T-helper 17 cell (primary cell): ENCODE measurements around the gene GRID1. TPM values are rescaled to one million over a fixed set of nuclear protein-coding genes. Genes with fewer than 3 reads are reported as not detected.
"Not testable (repeated sequence)": the region's sequence is repeated elsewhere in the genome, so short reads cannot be mapped to it uniquely, and the experiment has no call there.

Source experiments
- ATAC-seq: fragments of 150-1000 bp; cut with Tn5 transposase; 2 replicates; pipeline ENCODE4 v1.10.0; 2021; ENCODE audit warnings: mild to moderate bottlenecking, moderate library complexity
- DNase-seq, 3 donors: peaks; one replicate each; pipeline versions ENCODE4 v3.0.0 to v3.0.0-alpha.2; 2020 to 2021
- H3K9me3 ChIP-seq: one replicate; pipeline ENCODE4 v1.7.0; 2013; ENCODE audit warnings: low read length, mild to moderate bottlenecking; ENCODE audit not compliant: control insufficient read depth, poor library complexity, severe bottlenecking
- H3K27ac Mint-ChIP-seq: one replicate; pipeline ENCODE4 v1.8.0; 2022; ENCODE audit warnings: mild to moderate bottlenecking, moderate library complexity, mixed read lengths
- H3K27me3 Mint-ChIP-seq: one replicate; pipeline ENCODE4 v1.8.0; 2022; ENCODE audit warnings: mixed read lengths
- H3K36me3 Mint-ChIP-seq: one replicate; pipeline ENCODE4 v1.8.0; 2022; ENCODE audit warnings: low read depth, mixed read lengths
- H3K4me1 Mint-ChIP-seq: one replicate; pipeline ENCODE4 v1.8.0; 2022; ENCODE audit warnings: mild to moderate bottlenecking, mixed read lengths
- H3K4me3 Mint-ChIP-seq: one replicate; pipeline ENCODE4 v1.8.0; 2022; ENCODE audit warnings: mild to moderate bottlenecking, moderate library complexity, mixed read lengths
- total RNA-seq, 4 donors: library from RNA in 2 of 4; stranded (reverse) in 2 of 4; gene quantifications; one replicate each; pipeline ENCODE4 v1.2.3 and lab custom pipeline; 2022 to 2026

Gene GRID1
- total RNA-seq, 2 donors from 2014 or later = not detected

GRCh38 chr10:86078639-86079035 is 288.0 kb downstream of the GRID1 start:
- Mint-ChIP-seq H3K27ac (no peak overlapping the region), H3K27me3 (peaks cover 47% of the 10 kb centered on the region), H3K36me3 (no peaks in the 10 kb centered on the region), H3K4me1 (no peaks in the 10 kb centered on the region), H3K4me3 (no peak overlapping the region)
- ATAC-seq (no peak), DNase-seq (no peak)
- H3K9me3 ChIP-seq = no peaks in the 10 kb centered on the region

GRCh38 chr10:86077871-86078638 is 288.5 kb downstream of the GRID1 start:
- H3K27me3 Mint-ChIP-seq = peaks cover 41% of the 10 kb centered on the region
- H3K4me1 Mint-ChIP-seq = no peaks in the 10 kb centered on the region
- no peak for DNase-seq
- ATAC-seq = no peak
- no peaks in the 10 kb centered on the region for H3K36me3 Mint-ChIP-seq
- H3K4me3 Mint-ChIP-seq = no peak overlapping the region
- no peaks in the 10 kb centered on the region for H3K9me3 ChIP-seq
- H3K27ac Mint-ChIP-seq = no peak overlapping the region

GRCh38 chr10:86077271-86077670 is 289.3 kb downstream of the GRID1 start:
- Mint-ChIP-seq H3K4me1 (no peaks in the 10 kb centered on the region), H3K36me3 (no peaks in the 10 kb centered on the region), H3K27me3 (peaks cover 36% of the 10 kb centered on the region), H3K4me3 (no peak overlapping the region), H3K27ac (no peak overlapping the region)
- ATAC-seq (no peak), DNase-seq (no peak)
- H3K9me3 ChIP-seq = no peaks in the 10 kb centered on the region

- not testable (repeated sequence) for H3K4me1 Mint-ChIP-seq, H3K4me3 Mint-ChIP-seq, DNase-seq, H3K9me3 ChIP-seq, H3K27ac Mint-ChIP-seq, ATAC-seq, H3K36me3 Mint-ChIP-seq
- peaks cover 36% of the 10 kb centered on the region for H3K27me3 Mint-ChIP-seq
Observed at GRCh38 chr10:86076497-86076896, 290.1 kb downstream of the GRID1 start.

GRCh38 chr10:86075512-86075911 is 291.1 kb downstream of the GRID1 start:
- H3K4me1 Mint-ChIP-seq = no peaks in the 10 kb centered on the region
- no peaks in the 10 kb centered on the region for H3K36me3 Mint-ChIP-seq
- no peak overlapping the region for H3K4me3 Mint-ChIP-seq
- H3K27ac Mint-ChIP-seq = no peak overlapping the region
- H3K27me3 Mint-ChIP-seq = peaks cover 33% of the 10 kb centered on the region
- ATAC-seq (no peak), DNase-seq (no peak)
- H3K9me3 ChIP-seq = no peaks in the 10 kb centered on the region

- no peak for ATAC-seq
- Mint-ChIP-seq H3K27ac (no peak overlapping the region), H3K36me3 (no peaks in the 10 kb centered on the region), H3K4me1 (no peaks in the 10 kb centered on the region), H3K27me3 (peaks cover 26% of the 10 kb centered on the region), H3K4me3 (no peak overlapping the region)
- no peaks in the 10 kb centered on the region for H3K9me3 ChIP-seq
- DNase-seq = no peak
Observed at GRCh38 chr10:86074294-86074693, 292.3 kb downstream of the GRID1 start.

- no peaks in the 10 kb centered on the region for H3K9me3 ChIP-seq
- H3K4me3 Mint-ChIP-seq = no peak overlapping the region
- ATAC-seq (no peak), DNase-seq (no peak)
- H3K36me3 Mint-ChIP-seq = no peaks in the 10 kb centered on the region
- no peaks in the 10 kb centered on the region for H3K4me1 Mint-ChIP-seq
- H3K27ac Mint-ChIP-seq = no peak overlapping the region
- peaks cover 21% of the 10 kb centered on the region for H3K27me3 Mint-ChIP-seq
Observed at GRCh38 chr10:86073199-86073977, 293.2 kb downstream of the GRID1 start.

GRCh38 chr10:86072413-86072812 is 294.2 kb downstream of the GRID1 start:
- DNase-seq (no peak), ATAC-seq (no peak)
- H3K27me3 Mint-ChIP-seq = peaks cover 21% of the 10 kb centered on the region
- no peaks in the 10 kb centered on the region for H3K9me3 ChIP-seq
- H3K4me1 Mint-ChIP-seq = no peaks in the 10 kb centered on the region
- H3K27ac Mint-ChIP-seq = no peak overlapping the region
- no peak overlapping the region for H3K4me3 Mint-ChIP-seq
- no peaks in the 10 kb centered on the region for H3K36me3 Mint-ChIP-seq

- no peak overlapping the region for H3K4me3 Mint-ChIP-seq
- no peaks in the 10 kb centered on the region for H3K9me3 ChIP-seq
- H3K36me3 Mint-ChIP-seq = no peaks in the 10 kb centered on the region
- H3K27me3 Mint-ChIP-seq = peaks cover 17% of the 10 kb centered on the region
- ATAC-seq (no peak), DNase-seq (no peak)
- no peaks in the 10 kb centered on the region for H3K4me1 Mint-ChIP-seq
- no peak overlapping the region for H3K27ac Mint-ChIP-seq
Observed at GRCh38 chr10:86071758-86072157, 294.8 kb downstream of the GRID1 start.

- H3K9me3 ChIP-seq = no peaks in the 10 kb centered on the region
- DNase-seq = no peak
- Mint-ChIP-seq H3K4me3 (no peak overlapping the region), H3K27me3 (peaks cover 21% of the 10 kb centered on the region), H3K4me1 (no peaks in the 10 kb centered on the region), H3K36me3 (no peaks in the 10 kb centered on the region), H3K27ac (no peak overlapping the region)
- ATAC-seq = no peak
Observed at GRCh38 chr10:86071145-86071544, 295.4 kb downstream of the GRID1 start.

GRCh38 chr10:86070278-86070677 is 296.3 kb downstream of the GRID1 start:
- no peak for ATAC-seq
- H3K4me1 Mint-ChIP-seq = no peaks in the 10 kb centered on the region
- peaks cover 24% of the 10 kb centered on the region for H3K27me3 Mint-ChIP-seq
- H3K27ac Mint-ChIP-seq = no peak overlapping the region
- H3K9me3 ChIP-seq = no peaks in the 10 kb centered on the region
- no peaks in the 10 kb centered on the region for H3K36me3 Mint-ChIP-seq
- no peak overlapping the region for H3K4me3 Mint-ChIP-seq
- DNase-seq = no peak

- H3K9me3 ChIP-seq = no peaks in the 10 kb centered on the region
- H3K4me3 Mint-ChIP-seq = no peak overlapping the region
- H3K4me1 Mint-ChIP-seq = no peaks in the 10 kb centered on the region
- DNase-seq = no peak
- H3K36me3 Mint-ChIP-seq = no peaks in the 10 kb centered on the region
- peaks cover 33% of the 10 kb centered on the region for H3K27me3 Mint-ChIP-seq
- H3K27ac Mint-ChIP-seq = no peak overlapping the region
- no peak for ATAC-seq
Observed at GRCh38 chr10:86068231-86069054, 298.2 kb downstream of the GRID1 start.

- Mint-ChIP-seq H3K4me3 (no peak overlapping the region), H3K27me3 (peaks cover 33% of the 10 kb centered on the region)
- ATAC-seq = no peak
Observed at GRCh38 chr10:86067436-86068050, 299.1 kb downstream of the GRID1 start.

More at GRCh38 chr10:86067436-86068050, 299.1 kb downstream of the GRID1 start:
- DNase-seq = no peak
- Mint-ChIP-seq H3K4me1 (no peaks in the 10 kb centered on the region), H3K27ac (no peak overlapping the region), H3K36me3 (no peaks in the 10 kb centered on the region)
- no peaks in the 10 kb centered on the region for H3K9me3 ChIP-seq
